ENCODE results near the gene ARHGAP45.

ARHGAP45 gene

GRCh38 chr19:1132552-1133383 is 65.8 kb downstream of the ARHGAP45 start:
- DNase-seq (ENCODE audit: low spot score), result no peak

GRCh38 chr19:1133471-1133929 is 66.5 kb downstream of the ARHGAP45 start:
- DNase-seq (ENCODE audit: low spot score), result no peak

GRCh38 chr19:1134431-1134830 is 67.5 kb downstream of the ARHGAP45 start:
- DNase-seq (ENCODE audit: low spot score), result no peak

- no peak for DNase-seq (ENCODE audit: low spot score)
Measured at GRCh38 chr19:1135454-1135853, 68.5 kb downstream of the ARHGAP45 start.

GRCh38 chr19:1136201-1136600 is 69.2 kb downstream of the ARHGAP45 start:
- DNase-seq (ENCODE audit: low spot score), result no peak
